WTC11 (cell line): ENCODE results near the gene EPX.

ENCODE experiments used
- ATF1 ChIP-seq: sonication (generic); formaldehyde crosslinking; IDR thresholded peaks from 2 replicates; pipeline ENCODE4 v1.8.1; 2023; ENCODE audit warnings: mild to moderate bottlenecking, moderate library complexity, missing genetic modification reagents
- CTCF ChIP-seq: fragments of 200-600 bp; IDR thresholded peaks from 2 replicates; pipeline ENCODE4 v1.8.0; 2022; ENCODE audit warnings: antibody characterized with exemption
- ELF4 ChIP-seq: sonication (generic); formaldehyde crosslinking; IDR thresholded peaks from 2 replicates; pipeline ENCODE4 v1.8.1; 2022; ENCODE audit warnings: low read depth, mild to moderate bottlenecking, moderate library complexity, missing genetic modification reagents
- PRDM15 ChIP-seq: sonication (generic); formaldehyde crosslinking; IDR thresholded peaks from 2 replicates; pipeline ENCODE4 v1.8.0; 2022; ENCODE audit warnings: missing genetic modification reagents
- TEAD4 ChIP-seq: sonication (generic); formaldehyde crosslinking; IDR thresholded peaks from 2 replicates; pipeline ENCODE4 v1.8.0; 2022; ENCODE audit warnings: mild to moderate bottlenecking, missing genetic modification reagents
- ZSCAN18 ChIP-seq: fragments of 250-450 bp; sonication (Bioruptor Pico); IDR thresholded peaks from 2 replicates; pipeline ENCODE4 v2.1.2; 2022; ENCODE audit warnings: mild to moderate bottlenecking, moderate library complexity

GRCh38 chr17:58210922-58211321 is 18.4 kb downstream of the EPX start:
- TF ChIP-seq ELF4: no peak
- TF ChIP-seq TEAD4: no peak
- TF ChIP-seq PRDM15 (CRISPR knock-in tag): no peak
- no peak for TF ChIP-seq ATF1 (CRISPR knock-in tag)
- no peak for TF ChIP-seq CTCF
- no peak for TF ChIP-seq ZSCAN18
